ENCODE results near the gene IGFBP4. TPM values are rescaled to one million over a fixed set of nuclear protein-coding genes. Genes with fewer than 3 reads are reported as not detected.

Gene IGFBP4
- total and polyA plus RNA-seq, 2 of the 13 experiments (the other 11 are each of a cell fraction or from before 2014, with no cell fraction given): 4.1 to 49.0 TPM

DNA sequence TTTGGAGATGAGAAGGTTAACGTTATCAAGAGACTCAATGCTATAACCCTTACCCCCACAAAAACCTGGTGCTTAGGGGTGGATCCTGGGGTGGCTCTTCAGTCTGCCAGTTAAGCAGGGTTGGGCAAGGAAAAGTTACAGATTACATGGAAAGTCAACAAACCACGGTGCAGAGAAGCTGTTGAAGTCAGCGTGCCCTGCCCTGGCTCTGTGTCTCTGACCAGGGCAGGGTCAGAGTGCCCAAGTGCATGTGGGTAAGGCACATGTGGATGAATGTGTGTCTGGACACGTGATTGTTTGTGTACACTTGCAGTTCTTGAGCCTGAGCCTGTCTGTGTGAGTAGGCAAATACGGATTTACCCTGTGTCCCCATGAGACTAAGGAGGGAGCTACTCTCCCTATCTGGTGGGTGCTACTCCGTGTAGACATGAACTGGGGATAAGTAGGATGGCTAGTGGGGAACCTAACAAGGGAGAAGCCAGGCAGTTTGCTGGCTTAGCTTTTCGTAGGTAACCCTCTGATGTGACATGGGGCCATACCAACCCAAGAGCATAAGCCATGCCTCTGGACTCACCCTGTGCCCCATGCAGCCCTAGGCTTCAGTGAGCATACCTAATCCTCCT, 5.5 kb downstream of the IGFBP4 start (continued):
- TF ChIP-seq, protein P1, sequence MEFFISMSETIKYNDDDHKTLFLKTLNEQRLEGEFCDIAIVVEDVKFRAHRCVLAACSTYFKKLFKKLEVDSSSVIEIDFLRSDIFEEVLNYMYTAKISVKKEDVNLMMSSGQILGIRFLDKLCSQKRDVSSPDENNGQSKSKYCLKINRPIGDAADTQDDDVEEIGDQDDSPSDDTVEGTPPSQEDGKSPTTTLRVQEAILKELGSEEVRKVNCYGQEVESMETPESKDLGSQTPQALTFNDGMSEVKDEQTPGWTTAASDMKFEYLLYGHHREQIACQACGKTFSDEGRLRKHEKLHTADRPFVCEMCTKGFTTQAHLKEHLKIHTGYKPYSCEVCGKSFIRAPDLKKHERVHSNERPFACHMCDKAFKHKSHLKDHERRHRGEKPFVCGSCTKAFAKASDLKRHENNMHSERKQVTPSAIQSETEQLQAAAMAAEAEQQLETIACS (CRISPR knock-in tag; IDR thresholded peaks at IDR 0.05): no peak
- no peak for TF ChIP-seq TERF1 (CRISPR knock-in tag; IDR thresholded peaks at IDR 0.05)
- TF ChIP-seq ZFP41 (CRISPR knock-in tag; IDR thresholded peaks at IDR 0.05; ENCODE audit: borderline replicate concordance): no peak
- TF ChIP-seq ZNF652 (CRISPR knock-in tag; IDR thresholded peaks at IDR 0.05; ENCODE audit: borderline replicate concordance, low read depth): no peak; the same call in 1 of the 2 replicates
- peak; percentile 87; the same call in 1 of the 2 replicates for TF ChIP-seq ZNF691 (CRISPR knock-in tag; IDR thresholded peaks at IDR 0.05; ENCODE audit: borderline replicate concordance, low read depth)
- TF ChIP-seq ZNF234 (CRISPR knock-in tag; conservative IDR thresholded peaks at IDR 0.05): no peak
- TF ChIP-seq, protein P2, sequence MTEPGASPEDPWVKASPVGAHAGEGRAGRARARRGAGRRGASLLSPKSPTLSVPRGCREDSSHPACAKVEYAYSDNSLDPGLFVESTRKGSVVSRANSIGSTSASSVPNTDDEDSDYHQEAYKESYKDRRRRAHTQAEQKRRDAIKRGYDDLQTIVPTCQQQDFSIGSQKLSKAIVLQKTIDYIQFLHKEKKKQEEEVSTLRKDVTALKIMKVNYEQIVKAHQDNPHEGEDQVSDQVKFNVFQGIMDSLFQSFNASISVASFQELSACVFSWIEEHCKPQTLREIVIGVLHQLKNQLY (CRISPR knock-in tag; IDR thresholded peaks at IDR 0.05): peak; percentile 99
- no peak for TF ChIP-seq ZNF230 (CRISPR knock-in tag; IDR thresholded peaks at IDR 0.05)
- TF ChIP-seq, protein P3, sequence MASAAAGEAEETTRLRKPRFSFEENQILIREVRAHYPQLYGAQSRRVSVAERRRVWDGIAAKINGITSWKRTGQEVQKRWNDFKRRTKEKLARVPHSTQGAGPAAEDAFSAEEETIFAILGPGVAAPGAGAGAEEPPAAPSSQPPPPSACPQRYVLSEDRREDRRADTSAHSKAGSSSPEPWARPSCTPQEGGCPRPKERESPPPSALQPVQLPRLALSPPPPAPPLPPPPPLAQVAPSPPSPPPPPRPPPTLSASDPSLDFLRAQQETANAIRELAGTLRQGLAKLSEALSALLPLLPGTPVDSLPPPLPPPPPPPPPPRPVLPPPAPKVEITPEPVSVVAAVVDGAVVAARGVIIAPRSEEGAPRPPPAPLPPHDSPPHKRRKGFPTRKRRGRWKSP (CRISPR knock-in tag; IDR thresholded peaks at IDR 0.05): 0 out of 2 replicates have a peak, but pooled peaks have one; percentile 35
- no peak for TF ChIP-seq ZNF549 (CRISPR knock-in tag; IDR thresholded peaks at IDR 0.05)
- no peak; the same call in 1 of the 2 replicates for TF ChIP-seq NFYB (CRISPR knock-in tag; IDR thresholded peaks at IDR 0.05)
- TF ChIP-seq ZNF383 (CRISPR knock-in tag; IDR thresholded peaks at IDR 0.05; ENCODE audit: borderline replicate concordance): no peak
- TF ChIP-seq SCMH1 (CRISPR knock-in tag; IDR thresholded peaks at IDR 0.05; ENCODE audit: borderline replicate concordance): no peak
- TF ChIP-seq, protein P4, sequence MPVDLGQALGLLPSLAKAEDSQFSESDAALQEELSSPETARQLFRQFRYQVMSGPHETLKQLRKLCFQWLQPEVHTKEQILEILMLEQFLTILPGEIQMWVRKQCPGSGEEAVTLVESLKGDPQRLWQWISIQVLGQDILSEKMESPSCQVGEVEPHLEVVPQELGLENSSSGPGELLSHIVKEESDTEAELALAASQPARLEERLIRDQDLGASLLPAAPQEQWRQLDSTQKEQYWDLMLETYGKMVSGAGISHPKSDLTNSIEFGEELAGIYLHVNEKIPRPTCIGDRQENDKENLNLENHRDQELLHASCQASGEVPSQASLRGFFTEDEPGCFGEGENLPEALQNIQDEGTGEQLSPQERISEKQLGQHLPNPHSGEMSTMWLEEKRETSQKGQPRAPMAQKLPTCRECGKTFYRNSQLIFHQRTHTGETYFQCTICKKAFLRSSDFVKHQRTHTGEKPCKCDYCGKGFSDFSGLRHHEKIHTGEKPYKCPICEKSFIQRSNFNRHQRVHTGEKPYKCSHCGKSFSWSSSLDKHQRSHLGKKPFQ (CRISPR knock-in tag; IDR thresholded peaks at IDR 0.05; ENCODE audit: insufficient replicate concordance): no peak
- TF ChIP-seq, protein P5, sequence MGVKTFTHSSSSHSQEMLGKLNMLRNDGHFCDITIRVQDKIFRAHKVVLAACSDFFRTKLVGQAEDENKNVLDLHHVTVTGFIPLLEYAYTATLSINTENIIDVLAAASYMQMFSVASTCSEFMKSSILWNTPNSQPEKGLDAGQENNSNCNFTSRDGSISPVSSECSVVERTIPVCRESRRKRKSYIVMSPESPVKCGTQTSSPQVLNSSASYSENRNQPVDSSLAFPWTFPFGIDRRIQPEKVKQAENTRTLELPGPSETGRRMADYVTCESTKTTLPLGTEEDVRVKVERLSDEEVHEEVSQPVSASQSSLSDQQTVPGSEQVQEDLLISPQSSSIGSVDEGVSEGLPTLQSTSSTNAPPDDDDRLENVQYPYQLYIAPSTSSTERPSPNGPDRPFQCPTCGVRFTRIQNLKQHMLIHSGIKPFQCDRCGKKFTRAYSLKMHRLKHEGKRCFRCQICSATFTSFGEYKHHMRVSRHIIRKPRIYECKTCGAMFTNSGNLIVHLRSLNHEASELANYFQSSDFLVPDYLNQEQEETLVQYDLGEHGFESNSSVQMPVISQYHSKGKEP (CRISPR knock-in tag; IDR thresholded peaks at IDR 0.05): no peak
- TF ChIP-seq EHMT2 (IDR thresholded peaks at IDR 0.05; ENCODE audit: borderline replicate concordance, low read depth, low read length): 0 out of 2 replicates have a peak, but pooled peaks have one; percentile 13
- TF ChIP-seq, protein P6, sequence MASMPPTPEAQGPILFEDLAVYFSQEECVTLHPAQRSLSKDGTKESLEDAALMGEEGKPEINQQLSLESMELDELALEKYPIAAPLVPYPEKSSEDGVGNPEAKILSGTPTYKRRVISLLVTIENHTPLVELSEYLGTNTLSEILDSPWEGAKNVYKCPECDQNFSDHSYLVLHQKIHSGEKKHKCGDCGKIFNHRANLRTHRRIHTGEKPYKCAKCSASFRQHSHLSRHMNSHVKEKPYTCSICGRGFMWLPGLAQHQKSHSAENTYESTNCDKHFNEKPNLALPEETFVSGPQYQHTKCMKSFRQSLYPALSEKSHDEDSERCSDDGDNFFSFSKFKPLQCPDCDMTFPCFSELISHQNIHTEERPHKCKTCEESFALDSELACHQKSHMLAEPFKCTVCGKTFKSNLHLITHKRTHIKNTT (CRISPR knock-in tag; IDR thresholded peaks at IDR 0.05): no peak
- no peak for TF ChIP-seq HMGA1 (CRISPR knock-in tag; conservative IDR thresholded peaks at IDR 0.05)
- no peak; the same call in 1 of the 2 replicates for TF ChIP-seq JUN (CRISPR knock-in tag; IDR thresholded peaks at IDR 0.05)

All from HepG2 (cell line).